ENCODE measurements around the gene LLPH.

- TF ChIP-seq CTCF (optimal IDR thresholded peaks at IDR 0.05 in 1 of 3, IDR thresholded peaks at IDR 0.05 in 1 of 3, conservative IDR thresholded peaks at IDR 0.05 in 1 of 3; ENCODE audit: extremely low read depth in 1 of 3, insufficient read depth in 2 of 3, low read length in 3 of 3) (no peak), EZH2 (IDR thresholded peaks at IDR 0.05; ENCODE audit: low read length) (no peak)
Measured at GRCh38 chr12:66159123-66159522, 28.6 kb upstream of the LLPH start.
